HFFc6 (cell line): Measurements from ENCODE around the gene AP4E1. TPM values are rescaled to one million over a fixed set of nuclear protein-coding genes. Genes with fewer than 3 reads are reported as not detected.
A peak's percentile ranks its signal among the peaks of the same experiment; 100 is the strongest.
"Not testable (repeated sequence)": the region's sequence is repeated elsewhere in the genome, so short reads cannot be mapped to it uniquely, and the experiment has no call there.

ENCODE experiments used
- DNase-seq: peaks from one replicate; pipeline ENCODE4 v3.0.0-alpha.2; 2018
- H3K27ac Mint-ChIP-seq: 2 replicates; pipeline ENCODE4 v1.8.0; 2020; ENCODE audit warnings: mild to moderate bottlenecking, mixed read lengths
- H3K27me3 Mint-ChIP-seq: 2 replicates; pipeline ENCODE4 v1.8.0; 2021; ENCODE audit warnings: mild to moderate bottlenecking, moderate library complexity, mixed read lengths; ENCODE audit not compliant: insufficient read depth
- H3K36me3 Mint-ChIP-seq: 2 replicates; pipeline ENCODE4 v1.8.0; 2021; ENCODE audit warnings: low read depth, mixed read lengths
- H3K4me1 Mint-ChIP-seq: 2 replicates; pipeline ENCODE4 v1.8.0; 2020; ENCODE audit warnings: low read depth, mixed read lengths
- H3K4me3 Mint-ChIP-seq: 2 replicates; pipeline ENCODE4 v1.8.0; 2020; ENCODE audit warnings: mild to moderate bottlenecking, moderate library complexity, mixed read lengths
- H3K9me3 Mint-ChIP-seq: 2 replicates; pipeline ENCODE4 v1.8.0; 2020; ENCODE audit warnings: mild to moderate bottlenecking, mixed read lengths
- CTCF ChIP-seq: fragments of 200-600 bp; sonication (generic); IDR thresholded peaks from 2 replicates; pipeline ENCODE4 v1.5.0; 2021; ENCODE audit warnings: antibody characterized with exemption, mild to moderate bottlenecking
- total RNA-seq, 6 experiments: library from RNA; stranded (reverse); fragmentation: NEBNext Ultra II Directional; extraction: Animal tissue kit (Norgen Biotek cat#: 25700); gene quantifications; 2 replicates in 1 of 6; 3 replicates in 5 of 6; pipeline ENCODE4 v1.2.3, GENCODE V29; 2021

AP4E1 gene
- total RNA-seq, 6 experiments from 2014 or later: 14.3 to 17.5 (median 16.2) TPM

DNA sequence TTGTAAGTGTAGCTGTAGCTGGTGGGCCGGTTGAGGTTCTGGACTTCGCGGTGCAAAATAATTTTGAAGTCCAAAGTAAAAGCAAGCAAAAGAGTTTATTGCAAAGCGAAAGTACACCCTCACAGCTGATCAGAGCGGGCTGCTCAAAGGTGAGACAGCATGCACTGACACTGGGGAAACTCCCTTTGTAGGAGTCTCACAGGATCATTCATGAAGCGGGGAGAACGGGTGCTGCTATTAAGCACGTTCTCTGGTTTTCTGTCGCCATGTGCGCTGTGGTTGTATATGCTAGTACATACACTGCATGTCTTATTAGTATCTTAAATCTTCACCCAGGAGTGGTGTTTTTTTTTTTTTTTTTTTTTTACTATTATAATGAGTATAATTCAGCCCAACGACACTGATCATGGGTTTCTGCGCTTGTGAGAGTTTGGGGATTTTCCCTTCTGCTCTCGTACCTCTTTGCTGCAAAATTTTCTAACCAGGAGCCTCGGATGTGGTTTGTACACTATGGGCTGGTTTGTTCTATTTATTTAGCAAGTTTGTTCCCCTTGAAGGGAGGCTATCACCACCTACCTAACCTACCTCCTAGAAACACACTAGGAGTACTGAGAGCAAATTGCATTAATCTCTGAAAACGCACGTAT lies 1.4 kb upstream of the AP4E1 start:
- Mint-ChIP-seq H3K27ac (peak overlapping the region; percentile 89), H3K36me3 (peaks cover 15% of the 10 kb centered on the region), H3K4me1 (peaks cover 29% of the 10 kb centered on the region), H3K9me3 (no peaks in the 10 kb centered on the region), H3K27me3 (no peaks in the 10 kb centered on the region; the same call in 1 of the 2 replicates), H3K4me3 (peak overlapping the region; percentile 94)
- DNase-seq: no peak
- TF ChIP-seq CTCF: no peak

- Mint-ChIP-seq H3K4me3 (peak overlapping the region; percentile 94), H3K4me1 (peaks cover 29% of the 10 kb centered on the region), H3K36me3 (peaks cover 15% of the 10 kb centered on the region), H3K9me3 (no peaks in the 10 kb centered on the region), H3K27me3 (no peaks in the 10 kb centered on the region; the same call in 1 of the 2 replicates), H3K27ac (peak overlapping the region; percentile 89)
- DNase-seq: peak; percentile 20
- no peak for TF ChIP-seq CTCF
Measured at GRCh38 chr15:50907601-50908208, 778 bp upstream of the AP4E1 start.

DNA sequence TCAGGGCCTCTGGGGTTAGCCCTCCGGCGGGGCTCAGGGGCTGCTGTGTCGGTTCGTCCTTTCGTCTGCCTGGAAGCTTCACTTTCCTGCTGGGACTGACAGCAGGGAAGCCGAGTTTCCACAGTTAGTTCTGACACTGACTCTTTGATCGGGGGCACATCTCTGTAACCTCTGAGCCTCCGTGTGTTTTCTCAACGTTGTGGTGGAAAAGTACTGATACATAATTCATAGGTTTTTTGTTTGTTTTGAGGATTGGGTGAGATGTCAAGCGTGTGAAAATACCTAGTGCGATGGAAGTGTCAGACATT lies 481 bp downstream of the AP4E1 start:
- no peak for DNase-seq
- Mint-ChIP-seq H3K9me3 (no peaks in the 10 kb centered on the region), H3K27me3 (no peaks in the 10 kb centered on the region; the same call in 1 of the 2 replicates), H3K4me1 (peaks cover 29% of the 10 kb centered on the region), H3K27ac (peak overlapping the region; percentile 89), H3K36me3 (peaks cover 22% of the 10 kb centered on the region), H3K4me3 (peak overlapping the region; percentile 94)
- no peak for TF ChIP-seq CTCF

DNA sequence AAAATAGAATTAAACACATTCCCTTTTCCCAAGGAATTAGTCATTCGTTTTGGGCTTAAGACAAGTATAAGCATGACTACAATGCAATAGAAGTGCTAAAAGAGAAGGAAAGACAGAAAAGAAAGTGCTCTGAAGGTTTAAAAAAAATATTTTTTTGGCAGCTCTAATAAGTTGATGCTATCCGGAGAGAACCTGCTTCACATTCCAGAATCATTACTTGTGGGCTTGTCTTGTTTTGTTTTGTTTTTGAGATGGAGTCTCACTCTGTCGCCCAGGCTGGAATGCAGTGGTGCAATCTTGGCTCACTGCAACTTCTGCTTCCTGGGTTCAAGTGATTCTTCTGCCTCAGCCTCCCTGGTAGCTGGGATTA lies 1.9 kb downstream of the AP4E1 start:
- peaks cover 29% of the 10 kb centered on the region for H3K4me1 Mint-ChIP-seq
- not testable (repeated sequence) for H3K27me3 Mint-ChIP-seq, H3K9me3 Mint-ChIP-seq
- peaks cover 22% of the 10 kb centered on the region for H3K36me3 Mint-ChIP-seq
- peak overlapping the region; percentile 94 for H3K4me3 Mint-ChIP-seq
- H3K27ac Mint-ChIP-seq: peak overlapping the region; percentile 89
- peak; percentile 93 for DNase-seq

- no peaks in the 10 kb centered on the region; the same call in 1 of the 2 replicates for H3K27me3 Mint-ChIP-seq
- H3K4me3 Mint-ChIP-seq: peak overlapping the region; percentile 94; the same call in 1 of the 2 replicates
- H3K27ac Mint-ChIP-seq: peak overlapping the region; percentile 89
- no peak for TF ChIP-seq CTCF
- H3K9me3 Mint-ChIP-seq: no peaks in the 10 kb centered on the region
- peaks cover 22% of the 10 kb centered on the region for H3K36me3 Mint-ChIP-seq
- DNase-seq: peak; percentile 25
- peaks cover 29% of the 10 kb centered on the region for H3K4me1 Mint-ChIP-seq
Measured at GRCh38 chr15:50911001-50911400, 2.5 kb downstream of the AP4E1 start.

- peaks cover 22% of the 10 kb centered on the region for H3K36me3 Mint-ChIP-seq
- TF ChIP-seq CTCF: no peak
Measured at GRCh38 chr15:50911621-50912020, 3.1 kb downstream of the AP4E1 start.

More at GRCh38 chr15:50911621-50912020, 3.1 kb downstream of the AP4E1 start:
- Mint-ChIP-seq H3K4me1 (peaks cover 29% of the 10 kb centered on the region), H3K27ac (peak overlapping the region; percentile 89), H3K4me3 (no peak overlapping the region), H3K9me3 (no peaks in the 10 kb centered on the region), H3K27me3 (no peaks in the 10 kb centered on the region; the same call in 1 of the 2 replicates)
- DNase-seq: no peak
